Neuronal stem cell (in vitro differentiated cells): ENCODE results near the gene TMEFF1.

Experiments used
- DNase-seq: peaks from one replicate; pipeline ENCODE4 v3.0.0-alpha.2; 2013; ENCODE audit warnings: low spot score
- H2AFZ ChIP-seq: one replicate; pipeline ENCODE4 v1.6.1; 2013; ENCODE audit warnings: mild to moderate bottlenecking, low read length, inconsistent platforms
- H2AK5ac ChIP-seq: 2 replicates; pipeline ENCODE4 v1.6.1; 2013; ENCODE audit warnings: low read depth, mild to moderate bottlenecking, inconsistent platforms, low read length, moderate library complexity, mixed read lengths
- H2BK120ac ChIP-seq: 2 replicates; pipeline ENCODE4 v1.6.1; 2013; ENCODE audit warnings: low read depth, mild to moderate bottlenecking, inconsistent platforms, low read length, moderate library complexity, mixed read lengths
- H2BK12ac ChIP-seq: one replicate; pipeline ENCODE4 v1.6.1; 2013; ENCODE audit warnings: low read length, inconsistent platforms
- H2BK15ac ChIP-seq: 2 replicates; pipeline ENCODE4 v1.6.1; 2013; ENCODE audit warnings: mild to moderate bottlenecking, low read length, inconsistent platforms, mixed read lengths
- H2BK5ac ChIP-seq: one replicate; pipeline ENCODE4 v1.6.1; 2013; ENCODE audit warnings: inconsistent platforms, mild to moderate bottlenecking, low read length, moderate library complexity
- H3K14ac ChIP-seq: one replicate; pipeline ENCODE4 v1.6.1; 2013; ENCODE audit warnings: low read length, inconsistent platforms
- H3K18ac ChIP-seq: 2 replicates; pipeline ENCODE4 v1.6.1; 2013; ENCODE audit warnings: low read length, inconsistent platforms
- H3K23ac ChIP-seq: 2 replicates; pipeline ENCODE4 v1.6.1; 2013; ENCODE audit warnings: low read depth, mild to moderate bottlenecking, mixed read lengths, low read length, inconsistent platforms; ENCODE audit not compliant: poor library complexity
- H3K27ac ChIP-seq: replicated peaks from 3 replicates; pipeline ENCODE4 v1.5.1; 2013; ENCODE audit warnings: low read length, inconsistent platforms
- H3K27me3 ChIP-seq, 3 experiments: 2 replicates each; pipeline ENCODE4 v1.6.1; 2013; ENCODE audit warnings: low read length in 3 of 3, mild to moderate bottlenecking in 2 of 3, inconsistent platforms in 1 of 3, low read depth in 1 of 3, mixed read lengths in 1 of 3, moderate library complexity in 1 of 3; ENCODE audit not compliant: control insufficient read depth in 3 of 3, insufficient read depth in 3 of 3
- H3K36me3 ChIP-seq, 2 donors: replicated peaks in 1 of 2; 2 replicates each; pipeline ENCODE4 v1.6.1; 2013; ENCODE audit warnings: low read length in 2 of 2; ENCODE audit not compliant: control insufficient read depth in 2 of 2, insufficient read depth in 2 of 2
- H3K4ac ChIP-seq: 2 replicates; pipeline ENCODE4 v1.6.1; 2013; ENCODE audit warnings: inconsistent platforms, mild to moderate bottlenecking, low read length, moderate library complexity
- H3K4me1 ChIP-seq, 2 donors: 1 replicate in 1 of 2; 2 replicates in 1 of 2; pipeline ENCODE4 v1.6.1; 2013; ENCODE audit warnings: low read length in 2 of 2, low read depth in 1 of 2; ENCODE audit not compliant: control insufficient read depth in 2 of 2, insufficient read depth in 1 of 2
- H3K4me2 ChIP-seq: one replicate; pipeline ENCODE4 v1.6.1; 2013; ENCODE audit warnings: mild to moderate bottlenecking, low read length, inconsistent platforms; ENCODE audit not compliant: insufficient read depth, poor library complexity, severe bottlenecking
- H3K4me3 ChIP-seq, 2 donors: 2 replicates each; pipeline ENCODE4 v1.5.1; 2013; ENCODE audit warnings: low read length in 2 of 2, mild to moderate bottlenecking in 2 of 2, inconsistent platforms in 1 of 2, moderate library complexity in 1 of 2
- H3K79me1 ChIP-seq: one replicate; pipeline ENCODE4 v1.6.1; 2013; ENCODE audit warnings: low read depth, mild to moderate bottlenecking, inconsistent platforms, low read length, moderate library complexity
- H3K9ac ChIP-seq: one replicate; pipeline ENCODE4 v1.6.1; 2013; ENCODE audit warnings: mild to moderate bottlenecking, low read depth, low read length, inconsistent platforms; ENCODE audit not compliant: poor library complexity
- H3K9me3 ChIP-seq, 2 donors: replicated peaks in 1 of 2; 2 replicates each; pipeline versions ENCODE3 to v1.6.1; 2013; ENCODE audit warnings: low read length in 2 of 2, mild to moderate bottlenecking in 2 of 2, inconsistent platforms in 1 of 2, low read depth in 1 of 2, mixed read lengths in 1 of 2, moderate library complexity in 1 of 2; ENCODE audit not compliant: control insufficient read depth in 2 of 2, insufficient read depth in 1 of 2
- H4K8ac ChIP-seq: one replicate; pipeline ENCODE4 v1.6.1; 2013; ENCODE audit warnings: low read depth, mild to moderate bottlenecking, inconsistent platforms, low read length, moderate library complexity
- H4K91ac ChIP-seq: one replicate; pipeline ENCODE4 v1.6.1; 2013; ENCODE audit warnings: low read length, low read depth, mild to moderate bottlenecking, inconsistent platforms; ENCODE audit not compliant: poor library complexity
- WGBS, 2 donors: extraction: QIAGEN DNeasy Blood & Tissue Kit; methylation state at CpG; one replicate each; pipeline ENCODE4 v1.1.7; 2013; ENCODE audit warnings: missing lambda C conversion rate in 2 of 2, mixed read lengths in 1 of 2; ENCODE audit not compliant: insufficient read length in 2 of 2, insufficient replicate concordance in 1 of 2; ENCODE audit errors: extremely low coverage in 2 of 2; 5-methylcytosine and 5-hydroxymethylcytosine counted together

Gene TMEFF1

DNA sequence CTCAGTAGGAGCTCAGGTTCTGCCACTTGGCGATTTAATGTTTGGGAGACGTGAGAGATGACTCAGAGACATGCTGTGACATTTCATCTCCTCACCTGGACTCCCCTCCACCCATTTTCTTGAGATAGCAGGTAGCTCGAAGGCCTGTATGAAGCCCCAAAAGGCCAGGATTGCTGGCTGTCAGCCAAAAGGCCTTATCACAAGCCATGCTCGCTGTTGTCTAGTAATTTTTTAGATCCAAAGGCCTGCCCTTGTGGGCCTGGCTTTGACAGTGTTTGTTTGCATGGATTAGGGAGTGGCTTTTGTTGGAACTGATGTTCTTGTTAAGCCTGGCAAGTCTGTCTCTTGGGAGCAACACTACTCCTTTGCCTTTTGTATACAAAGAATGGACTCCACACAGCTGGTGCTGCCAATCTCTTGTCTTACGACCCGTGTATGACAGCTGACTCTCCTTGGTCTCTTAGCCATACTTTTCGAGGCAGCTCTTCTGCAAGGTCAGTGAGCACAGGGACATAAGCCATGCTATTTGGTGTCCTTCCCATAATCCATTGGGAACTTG, 127.7 kb downstream of the TMEFF1 start:
- no CpG with 5 or more reads among the region's 7 CpGs for WGBS, 2 donors
- Histone ChIP-seq H3K27ac (no peak overlapping the region), H3K4me3 (no peak overlapping the region), H3K36me3 (no peaks in the 10 kb centered on the region), H4K91ac (no peak overlapping the region), H3K79me1 (no peaks in the 10 kb centered on the region), H3K14ac (no peak overlapping the region), H3K9me3 (peaks cover 0 to 5% of the 10 kb centered on the region in 2 donors), H2AK5ac (no peak overlapping the region), H2BK5ac (no peak overlapping the region), H3K18ac (no peak overlapping the region), H2BK15ac (no peak overlapping the region), H3K4ac (no peak overlapping the region), H2BK120ac (no peak overlapping the region), H3K9ac (no peak overlapping the region), H2AFZ (peak overlapping the region; percentile 75), H2BK12ac (no peak overlapping the region), H3K4me1 (peaks cover 3 to 5% of the 10 kb centered on the region in 2 donors), H4K8ac (no peak overlapping the region), H3K23ac (no peak overlapping the region), H3K27me3 (peaks cover 0 to 5% (median 0%) of the 10 kb centered on the region in 3 experiments), H3K4me2 (no peak overlapping the region)
- no peak for DNase-seq

DNA sequence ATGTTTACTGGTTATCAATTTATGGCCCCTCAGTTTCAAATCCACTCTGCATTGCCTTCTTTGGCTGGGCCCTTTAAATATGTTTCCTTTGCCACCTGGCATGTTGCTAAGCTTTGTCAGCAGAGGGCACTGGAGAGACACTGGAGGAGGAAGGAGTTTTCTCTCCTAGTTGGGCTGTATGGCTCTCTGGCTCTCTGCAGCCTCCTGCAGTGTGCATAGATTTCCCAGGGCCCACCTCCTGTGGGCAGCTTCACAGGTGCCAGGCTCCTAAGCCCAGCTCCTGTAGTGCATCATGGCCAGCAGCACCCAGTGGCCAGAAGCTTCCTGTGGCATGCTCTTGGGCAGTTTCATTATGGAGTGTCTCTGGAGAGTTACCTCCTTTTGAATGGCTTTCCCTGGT, 128.3 kb downstream of the TMEFF1 start:
- Histone ChIP-seq H3K4me2 (no peak overlapping the region), H3K14ac (no peak overlapping the region), H2BK15ac (no peak overlapping the region), H3K4me1 (peaks cover 3 to 5% of the 10 kb centered on the region in 2 donors), H2BK12ac (no peak overlapping the region), H3K23ac (no peak overlapping the region), H3K36me3 (no peaks in the 10 kb centered on the region), H3K4ac (no peak overlapping the region), H3K9ac (no peak overlapping the region), H2BK5ac (no peak overlapping the region), H3K79me1 (no peaks in the 10 kb centered on the region), H3K27me3 (peaks cover 0 to 5% (median 0%) of the 10 kb centered on the region in 3 experiments), H2AK5ac (no peak overlapping the region), H2BK120ac (no peak overlapping the region), H4K8ac (no peak overlapping the region), H2AFZ (peak overlapping the region; percentile 75), H3K18ac (no peak overlapping the region), H3K9me3 (peaks cover 0 to 5% of the 10 kb centered on the region in 2 donors), H3K4me3 (no peak overlapping the region), H3K27ac (no peak overlapping the region), H4K91ac (no peak overlapping the region)
- DNase-seq = no peak

DNA sequence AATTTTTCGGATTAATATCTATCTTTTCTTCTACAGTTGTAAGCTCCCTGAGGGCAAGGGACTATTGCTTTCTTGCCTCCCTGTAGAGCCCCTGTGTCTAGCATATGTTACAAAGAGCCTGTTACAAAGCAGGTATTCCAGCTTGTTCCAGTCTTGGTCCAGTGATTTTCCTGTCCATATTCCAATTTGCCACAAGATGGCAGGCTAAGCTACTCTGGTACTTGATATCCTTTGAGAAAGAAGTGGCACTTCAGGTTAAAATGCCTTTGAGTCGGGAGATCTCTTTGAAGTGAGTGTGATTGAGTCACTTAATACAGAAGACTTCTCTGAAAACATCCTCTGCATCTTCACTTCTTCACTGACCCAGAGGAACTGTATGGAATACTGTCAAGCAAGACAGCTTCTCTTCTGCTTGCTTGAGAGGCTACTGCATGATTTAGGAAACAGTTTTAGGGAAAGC, 129.4 kb downstream of the TMEFF1 start:
- H3K27ac ChIP-seq = no peak overlapping the region
- H3K14ac ChIP-seq = no peak overlapping the region
- no CpG with 5 or more reads among the region's 2 CpGs for WGBS, 2 donors
- DNase-seq = peak; percentile 59
- H4K8ac ChIP-seq = no peak overlapping the region
- H2AFZ ChIP-seq = no peak overlapping the region
- H2AK5ac ChIP-seq = no peak overlapping the region
- peaks cover 3 to 5% of the 10 kb centered on the region in 2 donors for H3K4me1 ChIP-seq
- H2BK12ac ChIP-seq = no peak overlapping the region
- H3K79me1 ChIP-seq = no peaks in the 10 kb centered on the region
- H3K18ac ChIP-seq = no peak overlapping the region
- H3K9me3 ChIP-seq = peaks cover 0 to 5% of the 10 kb centered on the region in 2 donors
- no peaks in the 10 kb centered on the region for H3K36me3 ChIP-seq
- no peak overlapping the region for H3K4me2 ChIP-seq
- no peak overlapping the region for H2BK15ac ChIP-seq
- no peak overlapping the region for H3K9ac ChIP-seq
- H2BK5ac ChIP-seq = no peak overlapping the region
- no peak overlapping the region for H3K23ac ChIP-seq
- H3K4ac ChIP-seq = no peak overlapping the region
- no peak overlapping the region for H4K91ac ChIP-seq
- peaks cover 0 to 5% (median 0%) of the 10 kb centered on the region in 3 experiments for H3K27me3 ChIP-seq
- H3K4me3 ChIP-seq = no peak overlapping the region
- no peak overlapping the region for H2BK120ac ChIP-seq

DNA sequence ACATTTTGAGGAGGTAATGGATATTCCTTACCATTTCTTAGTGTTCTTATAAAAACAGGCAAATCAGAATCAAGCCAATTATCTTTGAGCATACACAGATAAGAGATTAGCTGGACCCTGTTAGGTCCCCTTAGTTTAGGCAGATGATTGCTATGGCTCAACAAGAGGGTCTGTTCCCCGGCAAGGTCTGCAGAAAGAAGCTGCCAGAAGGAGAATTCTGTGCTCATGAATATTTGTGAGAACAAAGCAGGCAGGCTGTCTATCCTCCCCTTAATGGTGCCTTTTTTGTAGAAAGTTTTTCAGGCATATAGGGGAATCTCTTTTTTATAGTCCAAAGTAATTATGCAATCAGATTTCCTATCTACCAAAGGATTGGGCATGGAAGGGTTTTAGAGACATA, 132.5 kb downstream of the TMEFF1 start:
- no peak overlapping the region for H2BK120ac ChIP-seq
- WGBS, 2 donors = no CpG with 5 or more reads among the region's 1 CpG
- H3K4me3 ChIP-seq = no peak overlapping the region
- H3K27me3 ChIP-seq = no peaks in the 10 kb centered on the region
- no peak overlapping the region for H3K14ac ChIP-seq
- H3K4me1 ChIP-seq = peaks cover 1 to 3% of the 10 kb centered on the region in 2 donors
- H3K36me3 ChIP-seq = no peaks in the 10 kb centered on the region
- H4K8ac ChIP-seq = no peak overlapping the region
- no peaks in the 10 kb centered on the region for H3K79me1 ChIP-seq
- H2BK5ac ChIP-seq = no peak overlapping the region
- H3K23ac ChIP-seq = no peak overlapping the region
- H3K4me2 ChIP-seq = no peak overlapping the region
- no peak overlapping the region for H3K27ac ChIP-seq
- no peak overlapping the region for H2BK12ac ChIP-seq
- peaks cover 0 to 5% of the 10 kb centered on the region in 2 donors for H3K9me3 ChIP-seq
- no peak overlapping the region for H3K9ac ChIP-seq
- no peak overlapping the region for H2AFZ ChIP-seq
- no peak for DNase-seq
- H4K91ac ChIP-seq = no peak overlapping the region
- H2AK5ac ChIP-seq = no peak overlapping the region
- no peak overlapping the region for H2BK15ac ChIP-seq
- no peak overlapping the region for H3K4ac ChIP-seq
- H3K18ac ChIP-seq = no peak overlapping the region
